ENCODE data around the gene LYZL4. TPM values are rescaled to one million over a fixed set of nuclear protein-coding genes. Genes with fewer than 3 reads are reported as not detected.

Gene LYZL4
- polyA plus RNA-seq, 1 of the 3 experiments (the other 2 are of a cell fraction): not detected

DNA sequence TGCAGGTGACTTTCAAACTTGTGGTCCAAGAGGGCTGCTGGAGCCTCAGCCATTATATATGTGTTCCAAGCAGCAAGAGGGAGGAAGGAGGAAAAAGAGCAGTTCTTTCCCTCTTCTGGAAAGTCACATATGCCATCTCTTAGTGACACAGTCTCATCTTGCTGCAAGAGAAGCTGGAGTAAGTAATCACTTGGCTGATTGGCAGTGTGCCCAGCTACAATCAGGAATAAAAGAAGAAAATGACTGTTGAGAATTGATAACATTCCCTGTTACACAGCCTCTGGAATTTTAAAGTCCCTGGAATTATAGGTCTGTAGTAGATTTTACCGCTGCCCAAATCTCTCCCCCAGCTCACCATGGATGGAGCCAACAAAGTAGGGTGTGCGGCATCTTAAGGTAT lies 31.4 kb upstream of the LYZL4 start:
- H3K4me3 ChIP-seq (ENCODE audit: low read depth in 2 of 2, low read length in 1 of 2): no peak overlapping the region
- no peaks in the 10 kb centered on the region for H3F3A ChIP-seq (replicated peaks; ENCODE audit: insufficient read depth)
- 63% methylated on average over 2 of the region's 2 CpGs for WGBS (ENCODE audit: low lambda C conversion rate)
- no peaks in the 10 kb centered on the region for H3K79me2 ChIP-seq (ENCODE audit: insufficient read depth)
- no peaks in the 10 kb centered on the region for H3K9me2 ChIP-seq
- TF ChIP-seq CHD2 (IDR thresholded peaks at IDR 0.05; ENCODE audit: low read length, partially characterized antibody) (no peak), RXRA (IDR thresholded peaks at IDR 0.05; ENCODE audit: borderline replicate concordance, low read depth) (no peak), RCOR1 (IDR thresholded peaks at IDR 0.05; ENCODE audit: low read length) (no peak), FOXJ3 (CRISPR knock-in tag; IDR thresholded peaks at IDR 0.05) (no peak), MEF2A (IDR thresholded peaks at IDR 0.05; ENCODE audit: borderline replicate concordance, low read depth) (no peak), MAX (IDR thresholded peaks at IDR 0.05; ENCODE audit: low read depth) (no peak), ZBTB33 (IDR thresholded peaks at IDR 0.05; ENCODE audit: borderline replicate concordance, low read depth) (no peak), FOXM1 (IDR thresholded peaks at IDR 0.05; ENCODE audit: low read depth) (no peak), IRF3 (IDR thresholded peaks at IDR 0.05; ENCODE audit: low read depth, low read length) (no peak), EP300 (IDR thresholded peaks at IDR 0.05; ENCODE audit: borderline replicate concordance in 1 of 2, low read depth in 1 of 2, low read length in 1 of 2) (no peak), TCF12 (IDR thresholded peaks at IDR 0.05) (no peak), PBX3 (IDR thresholded peaks at IDR 0.05) (no peak)
- H2AFZ ChIP-seq (ENCODE audit: low read depth): no peak overlapping the region
- H3K27me3 ChIP-seq (ENCODE audit: insufficient read depth): peaks cover 5% of the 10 kb centered on the region; the same call in 1 of the 2 replicates
- H3K9me3 ChIP-seq: no peaks in the 10 kb centered on the region
- no peaks in the 10 kb centered on the region for H4K20me1 ChIP-seq (ENCODE audit: insufficient read depth)
- no peaks in the 10 kb centered on the region for H3K36me3 ChIP-seq (replicated peaks in 1 of 2; ENCODE audit: control insufficient read depth in 1 of 2, insufficient read depth in 2 of 2, low read length in 1 of 2)
- H3K9ac ChIP-seq: no peak overlapping the region
- peaks cover 0 to 5% of the 10 kb centered on the region in 2 experiments; a peak in 1 of 4 replicates for H3K4me1 ChIP-seq (ENCODE audit: control insufficient read depth in 1 of 2, insufficient read depth in 2 of 2, low read depth in 1 of 2, low read length in 1 of 2)
- no peak overlapping the region for H3K4me2 ChIP-seq
- CTCF ChIA-PET: interaction anchor here (0.6 to 6.8 kb wide), 9 partner anchors 10 to 212 kb away, joined by 3 to 169 read pairs (median 4); no protein-coding TSS in a partner anchor
- DNase-seq: no peak
- POLR2A ChIA-PET: no interaction called here
- no peak overlapping the region for H3K27ac ChIP-seq (ENCODE audit: low read depth in 2 of 2, low read length in 1 of 2)

DNA sequence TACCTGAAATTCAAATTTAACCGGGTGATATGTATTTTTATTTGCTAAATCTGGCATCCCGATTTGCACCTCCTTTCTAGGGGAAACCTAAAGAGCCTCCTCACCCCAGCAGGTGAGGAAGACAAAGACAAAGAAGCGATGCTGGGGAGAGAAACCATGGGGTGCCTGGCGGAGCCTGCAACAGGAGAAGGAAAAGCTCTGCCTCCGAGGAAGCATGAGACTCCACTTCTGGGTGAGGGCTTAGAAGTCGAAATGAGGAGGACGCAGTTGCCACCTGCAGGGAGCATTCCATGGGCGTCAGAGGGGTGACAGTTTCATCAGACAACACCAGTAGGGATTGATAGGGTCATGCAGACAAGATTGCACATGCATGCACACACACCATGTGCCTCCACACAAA lies 30.5 kb upstream of the LYZL4 start:
- H3K9me2 ChIP-seq: no peaks in the 10 kb centered on the region
- peaks cover 4% of the 10 kb centered on the region; the same call in 1 of the 2 replicates for H3K27me3 ChIP-seq (ENCODE audit: insufficient read depth)
- H3F3A ChIP-seq (replicated peaks; ENCODE audit: insufficient read depth): no peaks in the 10 kb centered on the region
- no peak overlapping the region for H3K4me3 ChIP-seq (ENCODE audit: low read depth in 2 of 2, low read length in 1 of 2)
- no peaks in the 10 kb centered on the region for H3K79me2 ChIP-seq (ENCODE audit: insufficient read depth)
- DNase-seq: no peak
- ChIA-PET CTCF (interaction anchor here (1.2 to 6.8 kb wide), 5 partner anchors 11 to 211 kb away, joined by 3 to 169 read pairs (median 6); no protein-coding TSS in a partner anchor), POLR2A (no interaction called here)
- H3K4me1 ChIP-seq (ENCODE audit: control insufficient read depth in 1 of 2, insufficient read depth in 2 of 2, low read depth in 1 of 2, low read length in 1 of 2): peaks cover 0 to 5% of the 10 kb centered on the region in 2 experiments; a peak in 1 of 4 replicates
- no peak overlapping the region for H3K27ac ChIP-seq (ENCODE audit: low read depth in 2 of 2, low read length in 1 of 2)
- WGBS (ENCODE audit: low lambda C conversion rate): 46% methylated on average over 8 of the region's 8 CpGs
- no peak overlapping the region for H2AFZ ChIP-seq (ENCODE audit: low read depth)
- no peak overlapping the region for H3K9ac ChIP-seq
- H3K4me2 ChIP-seq: no peak overlapping the region
- no peaks in the 10 kb centered on the region for H4K20me1 ChIP-seq (ENCODE audit: insufficient read depth)
- H3K36me3 ChIP-seq (replicated peaks in 1 of 2; ENCODE audit: control insufficient read depth in 1 of 2, insufficient read depth in 2 of 2, low read length in 1 of 2): no peaks in the 10 kb centered on the region
- no peaks in the 10 kb centered on the region for H3K9me3 ChIP-seq
- TF ChIP-seq TEAD4 (IDR thresholded peaks at IDR 0.05; ENCODE audit: borderline replicate concordance, insufficient read depth) (no peak), RXRA (IDR thresholded peaks at IDR 0.05; ENCODE audit: borderline replicate concordance, low read depth) (no peak), SMC3 (IDR thresholded peaks at IDR 0.05; ENCODE audit: low read depth, low read length) (no peak), MAX (IDR thresholded peaks at IDR 0.05; ENCODE audit: low read depth) (no peak)
- TF ChIP-seq, protein P1, sequence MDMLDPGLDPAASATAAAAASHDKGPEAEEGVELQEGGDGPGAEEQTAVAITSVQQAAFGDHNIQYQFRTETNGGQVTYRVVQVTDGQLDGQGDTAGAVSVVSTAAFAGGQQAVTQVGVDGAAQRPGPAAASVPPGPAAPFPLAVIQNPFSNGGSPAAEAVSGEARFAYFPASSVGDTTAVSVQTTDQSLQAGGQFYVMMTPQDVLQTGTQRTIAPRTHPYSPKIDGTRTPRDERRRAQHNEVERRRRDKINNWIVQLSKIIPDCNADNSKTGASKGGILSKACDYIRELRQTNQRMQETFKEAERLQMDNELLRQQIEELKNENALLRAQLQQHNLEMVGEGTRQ (IDR thresholded peaks at IDR 0.05; ENCODE audit: borderline replicate concordance, low read depth, low read length): no peak
- TF ChIP-seq, protein P2, sequence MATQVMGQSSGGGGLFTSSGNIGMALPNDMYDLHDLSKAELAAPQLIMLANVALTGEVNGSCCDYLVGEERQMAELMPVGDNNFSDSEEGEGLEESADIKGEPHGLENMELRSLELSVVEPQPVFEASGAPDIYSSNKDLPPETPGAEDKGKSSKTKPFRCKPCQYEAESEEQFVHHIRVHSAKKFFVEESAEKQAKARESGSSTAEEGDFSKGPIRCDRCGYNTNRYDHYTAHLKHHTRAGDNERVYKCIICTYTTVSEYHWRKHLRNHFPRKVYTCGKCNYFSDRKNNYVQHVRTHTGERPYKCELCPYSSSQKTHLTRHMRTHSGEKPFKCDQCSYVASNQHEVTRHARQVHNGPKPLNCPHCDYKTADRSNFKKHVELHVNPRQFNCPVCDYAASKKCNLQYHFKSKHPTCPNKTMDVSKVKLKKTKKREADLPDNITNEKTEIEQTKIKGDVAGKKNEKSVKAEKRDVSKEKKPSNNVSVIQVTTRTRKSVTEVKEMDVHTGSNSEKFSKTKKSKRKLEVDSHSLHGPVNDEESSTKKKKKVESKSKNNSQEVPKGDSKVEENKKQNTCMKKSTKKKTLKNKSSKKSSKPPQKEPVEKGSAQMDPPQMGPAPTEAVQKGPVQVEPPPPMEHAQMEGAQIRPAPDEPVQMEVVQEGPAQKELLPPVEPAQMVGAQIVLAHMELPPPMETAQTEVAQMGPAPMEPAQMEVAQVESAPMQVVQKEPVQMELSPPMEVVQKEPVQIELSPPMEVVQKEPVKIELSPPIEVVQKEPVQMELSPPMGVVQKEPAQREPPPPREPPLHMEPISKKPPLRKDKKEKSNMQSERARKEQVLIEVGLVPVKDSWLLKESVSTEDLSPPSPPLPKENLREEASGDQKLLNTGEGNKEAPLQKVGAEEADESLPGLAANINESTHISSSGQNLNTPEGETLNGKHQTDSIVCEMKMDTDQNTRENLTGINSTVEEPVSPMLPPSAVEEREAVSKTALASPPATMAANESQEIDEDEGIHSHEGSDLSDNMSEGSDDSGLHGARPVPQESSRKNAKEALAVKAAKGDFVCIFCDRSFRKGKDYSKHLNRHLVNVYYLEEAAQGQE (IDR thresholded peaks at IDR 0.05; ENCODE audit: low read depth, low read length): no peak
